Amniotic epithelial cell (primary cell): ENCODE results near the gene CLTCL1.
A peak's percentile ranks its signal among the peaks of the same experiment; 100 is the strongest.
"Not testable (repeated sequence)": the region's sequence is repeated elsewhere in the genome, so short reads cannot be mapped to it uniquely, and the experiment has no call there.

Experiments
- DNase-seq: peaks from one replicate; pipeline ENCODE4 v3.0.0-alpha.2; 2010; ENCODE audit warnings: low read depth

Gene CLTCL1

GRCh38 chr22:19290400-19291217, 910 bp downstream of the CLTCL1 start:
- peak; percentile 18 for DNase-seq

GRCh38 chr22:19289475-19290161, 1.9 kb downstream of the CLTCL1 start:
- DNase-seq = peak; percentile 96

GRCh38 chr22:19287889-19288288, 3.6 kb downstream of the CLTCL1 start:
- DNase-seq = peak; percentile 95

- peak; percentile 32 for DNase-seq
Measured at GRCh38 chr22:19287076-19287707, 4.3 kb downstream of the CLTCL1 start.

GRCh38 chr22:19285831-19286230, 5.7 kb downstream of the CLTCL1 start:
- DNase-seq = no peak

GRCh38 chr22:19279143-19279542, 12.4 kb downstream of the CLTCL1 start:
- not testable (repeated sequence) for DNase-seq

- no peak for DNase-seq
Measured at GRCh38 chr22:19277785-19278184, 13.7 kb downstream of the CLTCL1 start.

GRCh38 chr22:19275919-19276600, 15.5 kb downstream of the CLTCL1 start:
- peak; percentile 37 for DNase-seq

- no peak for DNase-seq
Measured at GRCh38 chr22:19275513-19275912, 16.0 kb downstream of the CLTCL1 start.

GRCh38 chr22:19275104-19275503, 16.4 kb downstream of the CLTCL1 start:
- no peak for DNase-seq

- DNase-seq = peak; percentile 61
Measured at GRCh38 chr22:19271856-19272535, 19.5 kb downstream of the CLTCL1 start.

GRCh38 chr22:19271273-19271855, 20.2 kb downstream of the CLTCL1 start:
- no peak for DNase-seq

GRCh38 chr22:19270873-19271272, 20.6 kb downstream of the CLTCL1 start:
- DNase-seq = no peak

- DNase-seq = no peak
Measured at GRCh38 chr22:19266547-19267086, 24.9 kb downstream of the CLTCL1 start.

GRCh38 chr22:19265779-19266178, 25.7 kb downstream of the CLTCL1 start:
- no peak for DNase-seq

- DNase-seq = no peak
Measured at GRCh38 chr22:19260804-19261203, 30.7 kb downstream of the CLTCL1 start.

GRCh38 chr22:19260194-19260593, 31.3 kb downstream of the CLTCL1 start:
- no peak for DNase-seq

GRCh38 chr22:19258968-19259288, 32.6 kb downstream of the CLTCL1 start:
- not testable (repeated sequence) for DNase-seq

GRCh38 chr22:19258371-19258770, 33.1 kb downstream of the CLTCL1 start:
- DNase-seq = no peak

GRCh38 chr22:19256362-19256761, 35.2 kb downstream of the CLTCL1 start:
- DNase-seq = not testable (repeated sequence)

GRCh38 chr22:19253143-19253542, 38.4 kb downstream of the CLTCL1 start:
- DNase-seq = no peak
